Upper lobe of right lung (tissue), 1 donor: ENCODE results near the gene TOM1L2. TPM values are rescaled to one million over a fixed set of nuclear protein-coding genes. Genes with fewer than 3 reads are reported as not detected.
"Not testable (repeated sequence)": the region's sequence is repeated elsewhere in the genome, so short reads cannot be mapped to it uniquely, and the experiment has no call there.

ENCODE experiments used
- ATAC-seq: fragments of 200-7000 bp; cut with Tn5 transposase; one replicate; pipeline ENCODE4 v1.9.1; 2020; ENCODE audit warnings: mild to moderate bottlenecking, moderate library complexity
- DNase-seq: peaks from one replicate; pipeline ENCODE4 v3.0.0-alpha.2; 2020
- H3K27ac ChIP-seq: fragments of 200-600 bp; one replicate; pipeline ENCODE4 v1.8.0; 2022
- H3K27me3 ChIP-seq: fragments of 200-600 bp; one replicate; pipeline ENCODE4 v1.8.0; 2022; ENCODE audit warnings: mild to moderate bottlenecking
- H3K36me3 ChIP-seq: fragments of 200-600 bp; one replicate; pipeline ENCODE4 v1.8.0; 2022
- H3K4me1 ChIP-seq: fragments of 200-600 bp; one replicate; pipeline ENCODE4 v1.8.0; 2022
- H3K4me3 ChIP-seq: fragments of 200-600 bp; one replicate; pipeline ENCODE4 v1.8.0; 2022; ENCODE audit warnings: mild to moderate bottlenecking
- H3K9me3 ChIP-seq: fragments of 200-600 bp; one replicate; pipeline ENCODE4 v1.8.0; 2022
- CTCF ChIP-seq: fragments of 200-600 bp; IDR thresholded peaks from one replicate; pipeline ENCODE4 v1.8.0; 2022; ENCODE audit warnings: antibody characterized with exemption
- intact Hi-C: fragments of 100-400 bp; cut with DNase I; formaldehyde crosslinking; loops from one replicate; pipeline ENCODE4 v1.11.0; 2022
- total RNA-seq: library from RNA; stranded (reverse); fragmentation: NEBNext Ultra II Directional; extraction: Animal tissue kit (Norgen Biotek cat#: 25700); gene quantifications from one replicate; pipeline ENCODE4 v1.2.1, GENCODE V29; 2021
- donor health status: DM: no; HTN: yes; CAD: no; lungs with severe emphysema.

TOM1L2 gene
- total RNA-seq, 1 donor from 2014 or later, result 76.7 TPM

GRCh38 chr17:17963066-17963465 is 9.1 kb downstream of the TOM1L2 start:
- Histone ChIP-seq H3K36me3 (no peaks in the 10 kb centered on the region), H3K9me3 (no peaks in the 10 kb centered on the region), H3K27ac (no peak overlapping the region), H3K4me1 (peaks cover 26% of the 10 kb centered on the region), H3K27me3 (no peaks in the 10 kb centered on the region), H3K4me3 (no peak overlapping the region)
- intact Hi-C loops, result no loop called here
- no peak for ATAC-seq
- no peak for TF ChIP-seq CTCF
- no peak for DNase-seq

- DNase-seq (no peak), ATAC-seq (no peak)
- no peaks in the 10 kb centered on the region for H3K36me3 ChIP-seq
- no peak overlapping the region for H3K4me3 ChIP-seq
- no peaks in the 10 kb centered on the region for H3K27me3 ChIP-seq
- peak overlapping the region; percentile 45 for H3K27ac ChIP-seq
- TF ChIP-seq CTCF, result no peak
- no peaks in the 10 kb centered on the region for H3K9me3 ChIP-seq
- H3K4me1 ChIP-seq, result peaks cover 38% of the 10 kb centered on the region
- intact Hi-C loops, result no loop called here
Observed at GRCh38 chr17:17960500-17961030, 11.6 kb downstream of the TOM1L2 start.

- no peak for DNase-seq
- Histone ChIP-seq H3K27me3 (no peaks in the 10 kb centered on the region), H3K4me1 (peaks cover 34% of the 10 kb centered on the region), H3K4me3 (peak overlapping the region; percentile 12), H3K27ac (peak overlapping the region; percentile 45), H3K9me3 (no peaks in the 10 kb centered on the region), H3K36me3 (no peaks in the 10 kb centered on the region)
- intact Hi-C loops, result no loop called here
- TF ChIP-seq CTCF, result no peak
- peak; percentile 44 for ATAC-seq
Observed at GRCh38 chr17:17959520-17960361, 12.5 kb downstream of the TOM1L2 start.

GRCh38 chr17:17958982-17959381 is 13.2 kb downstream of the TOM1L2 start:
- Histone ChIP-seq H3K4me3 (no peak overlapping the region), H3K4me1 (peaks cover 34% of the 10 kb centered on the region), H3K27me3 (no peaks in the 10 kb centered on the region), H3K9me3 (no peaks in the 10 kb centered on the region), H3K36me3 (no peaks in the 10 kb centered on the region), H3K27ac (peak overlapping the region; percentile 70)
- no peak for DNase-seq
- intact Hi-C loops, result no loop called here
- no peak for ATAC-seq
- TF ChIP-seq CTCF, result no peak

- Histone ChIP-seq H3K4me3 (no peak overlapping the region), H3K27me3 (no peaks in the 10 kb centered on the region), H3K36me3 (no peaks in the 10 kb centered on the region), H3K9me3 (no peaks in the 10 kb centered on the region), H3K4me1 (peaks cover 34% of the 10 kb centered on the region), H3K27ac (peak overlapping the region; percentile 70)
- no peak for ATAC-seq
- no peak for TF ChIP-seq CTCF
- DNase-seq, result no peak
- intact Hi-C loops, result no loop called here
Observed at GRCh38 chr17:17957584-17957916, 14.7 kb downstream of the TOM1L2 start.

- H3K27me3 ChIP-seq, ATAC-seq, H3K4me3 ChIP-seq, H3K36me3 ChIP-seq, H3K9me3 ChIP-seq, intact Hi-C loops, H3K27ac ChIP-seq, DNase-seq: not testable (repeated sequence)
- H3K4me1 ChIP-seq, result peaks cover 34% of the 10 kb centered on the region
Observed at GRCh38 chr17:17955790-17956341, 16.3 kb downstream of the TOM1L2 start.
